ENCODE results near the gene APOBEC3F. TPM values are rescaled to one million over a fixed set of nuclear protein-coding genes. Genes with fewer than 3 reads are reported as not detected.

The APOBEC3F gene
- total and polyA plus RNA-seq, 10 of the 15 experiments (the other 5 are each of a cell fraction or from before 2014, with no cell fraction given): 7.4 to 29.1 (median 12.8) TPM

GRCh38 chr22:39080052-39080762 lies 39.5 kb downstream of the APOBEC3F start (continued):
- TF ChIP-seq NFYA (IDR thresholded peaks at IDR 0.05; ENCODE audit: borderline replicate concordance, low read depth, low read length) (no peak), FOXM1 (IDR thresholded peaks at IDR 0.05; ENCODE audit: low read depth, low read length) (no peak), CBFB (IDR thresholded peaks at IDR 0.05; ENCODE audit: low read depth) (no peak), SMC3 (IDR thresholded peaks at IDR 0.05; ENCODE audit: borderline replicate concordance, low read length) (no peak), NR2C2 (IDR thresholded peaks at IDR 0.05; ENCODE audit: borderline replicate concordance, control insufficient read depth, insufficient read length, low read depth) (no peak), CUX1 (IDR thresholded peaks at IDR 0.05; ENCODE audit: insufficient replicate concordance, low read depth, low read length) (no peak), POLR2AphosphoS2 (IDR thresholded peaks at IDR 0.05; ENCODE audit: low read depth, low read length) (0 out of 2 replicates have a peak, but pooled peaks have one; percentile 9), HDAC6 (IDR thresholded peaks at IDR 0.05; ENCODE audit: unreplicated experiment) (no peak), SPI1 (IDR thresholded peaks at IDR 0.05; ENCODE audit: borderline replicate concordance, insufficient read depth, low read depth, low read length) (no peak), ELK1 (IDR thresholded peaks at IDR 0.05; ENCODE audit: low read depth, low read length) (no peak), IRF3 (IDR thresholded peaks at IDR 0.05) (no peak), ZNF217 (IDR thresholded peaks at IDR 0.05) (no peak), CREM (IDR thresholded peaks at IDR 0.05; ENCODE audit: low read depth) (no peak), EP300 (IDR thresholded peaks at IDR 0.05; ENCODE audit: borderline replicate concordance in 1 of 2, control insufficient read depth in 1 of 2, low read depth in 2 of 2, low read length in 2 of 2) (no peak), RAD21 (IDR thresholded peaks at IDR 0.05; ENCODE audit: insufficient read depth, low read depth, low read length) (no peak), NKRF (conservative IDR thresholded peaks at IDR 0.05) (no peak), SIX5 (IDR thresholded peaks at IDR 0.05; ENCODE audit: low read depth, low read length, severe bottlenecking) (no peak), IKZF2 (IDR thresholded peaks at IDR 0.05) (peak in 1 of 2 experiments; percentile 25; a peak in 1 of 4 replicates)
